HG02678 (cell line): ENCODE results near the gene DBNDD1.

Experiments used
- ATAC-seq: cut with Tn5 transposase; IDR thresholded peaks from one replicate; pipeline ENCODE4 v1.9.1; 2021; ENCODE audit warnings: mild to moderate bottlenecking, moderate library complexity; ENCODE audit not compliant: unreplicated experiment

The DBNDD1 gene

GRCh38 chr16:90037276-90037675 is 18.0 kb upstream of the DBNDD1 start:
- ATAC-seq, result no peak

DNA sequence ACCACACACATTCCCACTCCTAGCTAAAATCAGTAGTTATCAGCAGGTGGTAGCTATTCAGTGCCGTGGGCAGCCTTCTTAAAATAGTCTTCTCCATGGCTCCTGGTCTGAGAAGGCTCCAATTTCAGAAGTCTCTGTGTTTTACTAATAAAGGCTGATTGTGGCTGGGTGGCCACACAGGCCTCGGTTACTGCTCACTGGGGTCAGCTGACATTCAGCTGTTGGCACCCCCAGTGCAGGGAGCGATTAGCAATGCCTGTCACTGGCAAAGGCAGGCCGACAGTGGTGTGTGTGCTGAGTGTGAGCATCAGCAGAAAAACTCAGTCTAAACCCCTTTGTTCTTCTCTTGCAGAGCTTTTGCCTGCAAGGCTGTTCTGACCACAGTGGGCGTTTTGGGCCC is 16.6 kb upstream of the DBNDD1 start:
- no peak for ATAC-seq

DNA sequence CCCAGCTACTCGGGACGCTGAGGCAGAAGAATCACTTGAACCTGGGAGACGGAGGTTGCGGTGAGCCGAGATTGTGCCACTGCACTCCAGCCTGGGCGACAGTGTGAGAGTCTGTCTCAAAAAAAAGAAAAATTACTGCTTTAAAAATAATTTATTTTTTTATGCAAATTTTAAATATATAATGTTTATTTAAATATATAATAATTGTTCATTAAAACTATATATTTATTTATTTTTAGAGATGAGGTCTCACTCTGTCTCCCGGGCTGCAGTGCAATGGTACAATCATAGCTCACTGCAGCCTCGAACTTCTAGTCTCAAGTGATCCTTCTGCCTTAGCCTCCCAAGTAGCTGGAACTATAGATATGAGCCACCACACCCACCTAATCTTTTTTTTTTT is 15.2 kb upstream of the DBNDD1 start:
- no peak for ATAC-seq

DNA sequence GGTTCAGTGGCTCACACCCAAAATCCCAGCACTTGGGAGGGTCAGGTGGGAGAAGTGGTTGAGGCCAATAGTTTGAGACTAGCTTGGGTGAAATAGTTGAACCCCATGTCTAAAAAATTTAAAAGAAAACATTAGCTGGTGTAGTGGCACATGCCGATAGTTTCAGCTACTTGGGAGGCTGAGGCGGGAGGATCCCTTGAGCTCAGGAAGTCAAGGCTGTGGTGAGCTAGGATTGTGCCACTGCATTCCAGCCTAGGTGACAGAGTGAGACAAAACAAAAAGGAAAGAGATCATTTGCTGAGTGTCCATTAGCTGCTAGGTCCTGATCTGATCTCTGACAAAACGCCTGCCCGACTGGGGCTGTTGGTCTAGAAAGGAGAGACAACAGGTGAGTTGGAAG is 14.1 kb upstream of the DBNDD1 start:
- ATAC-seq, result no peak

- no peak for ATAC-seq
Measured at GRCh38 chr16:90032674-90033331, 13.5 kb upstream of the DBNDD1 start.

GRCh38 chr16:90031931-90032673 is 12.8 kb upstream of the DBNDD1 start:
- ATAC-seq, result no peak

- no peak for ATAC-seq
Measured at GRCh38 chr16:90031186-90031930, 12.1 kb upstream of the DBNDD1 start.

- no peak for ATAC-seq
Measured at GRCh38 chr16:90028985-90029384, 9.7 kb upstream of the DBNDD1 start.

DNA sequence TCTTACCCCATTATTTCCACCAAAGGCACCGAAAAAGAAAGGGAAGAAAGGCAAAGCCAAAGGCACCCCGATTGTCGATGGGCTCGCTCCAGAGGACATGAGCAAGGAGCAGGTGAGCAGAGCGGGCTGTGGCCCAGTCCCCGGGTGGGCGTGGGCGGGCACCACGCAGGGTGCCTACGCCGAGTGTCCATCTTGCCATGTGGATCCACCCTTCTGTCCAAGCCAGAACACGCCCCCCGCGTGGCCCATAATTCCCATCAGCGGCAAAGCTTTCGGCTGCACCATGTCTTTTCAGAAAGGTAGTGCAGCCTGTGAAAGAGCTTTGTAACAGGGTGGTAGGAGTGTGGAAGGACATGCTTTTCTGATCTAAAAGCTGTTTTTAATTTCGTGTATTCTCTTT is 8.4 kb upstream of the DBNDD1 start:
- ATAC-seq, result no peak

DNA sequence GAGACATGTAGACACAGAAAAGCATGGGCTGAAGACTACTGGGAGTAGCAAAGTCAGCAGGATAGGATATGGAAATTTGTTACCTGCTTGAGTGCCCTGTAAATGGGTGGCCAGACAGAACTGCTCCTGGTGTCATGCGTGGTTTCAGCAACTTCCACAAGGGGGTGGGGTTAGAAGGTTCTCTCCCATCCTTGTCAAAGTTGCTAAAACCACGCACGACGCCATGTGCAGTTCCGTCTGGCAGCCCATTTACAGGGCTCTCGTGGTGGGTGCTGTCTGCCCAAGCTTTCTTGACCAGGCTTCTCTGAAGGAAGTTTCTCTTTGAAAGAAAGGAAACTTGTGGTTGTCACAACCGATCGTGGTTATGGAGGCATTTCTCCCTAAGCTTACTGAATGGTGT is 6.9 kb upstream of the DBNDD1 start:
- ATAC-seq, result no peak

- ATAC-seq, result no peak
Measured at GRCh38 chr16:90023078-90023447, 3.8 kb upstream of the DBNDD1 start.

DNA sequence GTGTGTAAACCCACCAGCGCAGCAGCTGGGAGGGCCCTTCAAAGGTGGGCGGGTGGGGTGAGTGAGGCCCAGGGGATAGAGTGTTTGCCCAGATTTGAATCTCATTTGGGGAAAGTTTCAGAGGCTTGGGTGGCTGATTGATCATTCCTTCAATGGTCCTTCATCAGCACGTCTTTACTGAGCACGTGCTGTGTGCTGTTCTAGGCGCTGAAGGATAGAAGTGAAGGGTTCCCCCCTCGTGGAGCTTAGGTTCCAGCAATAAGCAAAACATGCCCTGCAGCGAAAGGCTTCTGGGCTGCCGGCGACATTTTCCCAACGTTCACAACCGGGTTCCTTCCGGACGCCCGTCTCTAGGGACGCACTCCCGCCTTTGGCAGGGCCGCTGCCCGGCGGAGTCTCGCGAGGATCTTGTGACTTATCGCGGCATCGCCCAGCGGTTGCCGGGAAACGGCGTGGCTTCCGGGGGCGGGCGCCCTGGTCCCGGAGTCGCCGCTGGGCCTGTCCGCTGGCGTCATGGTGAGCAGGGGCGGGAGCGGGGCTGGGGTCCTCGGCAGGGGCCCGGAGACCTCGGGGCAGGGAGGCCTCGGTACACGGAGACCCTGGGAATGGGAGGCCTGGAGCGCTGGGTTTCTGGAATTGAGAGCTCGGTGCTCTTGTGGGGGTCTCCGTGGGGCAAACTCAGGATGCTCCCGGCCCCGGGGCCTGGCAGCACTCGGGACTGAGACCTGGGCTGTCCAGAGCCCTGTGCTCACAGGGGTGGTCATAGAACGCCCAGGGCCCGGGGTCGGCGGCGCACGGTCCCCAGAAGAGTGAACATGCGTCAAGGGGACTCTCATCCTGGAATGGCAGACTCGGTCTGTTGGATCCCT is 3.2 kb upstream of the DBNDD1 start:
- ATAC-seq, result peak; percentile 77

GRCh38 chr16:90020838-90021382 is 1.7 kb upstream of the DBNDD1 start:
- ATAC-seq, result no peak

DNA sequence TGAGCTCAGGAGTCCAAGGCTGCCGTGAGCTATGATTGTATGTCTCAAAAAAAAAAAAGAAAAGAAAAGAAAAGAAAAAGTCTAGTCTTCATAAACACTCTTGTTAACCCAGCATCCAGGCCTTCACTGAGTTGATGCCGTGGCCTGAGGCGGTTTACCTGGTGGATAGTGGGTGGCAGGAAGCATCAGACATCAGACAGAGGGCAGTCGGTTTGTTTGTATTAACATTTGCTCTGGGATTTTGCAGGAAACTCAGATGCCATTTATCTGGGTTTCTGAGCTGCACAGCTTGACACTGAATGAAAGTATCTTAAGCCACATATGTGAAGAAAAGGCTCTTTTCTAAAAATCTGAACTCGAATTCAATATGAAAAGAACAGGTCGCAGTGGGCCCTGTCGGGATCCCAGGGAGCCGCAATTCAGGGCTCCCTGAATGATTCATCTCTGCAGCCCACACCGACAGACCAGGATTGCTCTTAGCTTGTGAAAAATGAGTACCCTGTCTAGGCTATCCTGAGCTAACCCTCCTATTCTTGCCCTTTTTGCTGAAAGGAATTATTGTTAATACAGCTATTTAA is 1.1 kb upstream of the DBNDD1 start:
- no peak for ATAC-seq

DNA sequence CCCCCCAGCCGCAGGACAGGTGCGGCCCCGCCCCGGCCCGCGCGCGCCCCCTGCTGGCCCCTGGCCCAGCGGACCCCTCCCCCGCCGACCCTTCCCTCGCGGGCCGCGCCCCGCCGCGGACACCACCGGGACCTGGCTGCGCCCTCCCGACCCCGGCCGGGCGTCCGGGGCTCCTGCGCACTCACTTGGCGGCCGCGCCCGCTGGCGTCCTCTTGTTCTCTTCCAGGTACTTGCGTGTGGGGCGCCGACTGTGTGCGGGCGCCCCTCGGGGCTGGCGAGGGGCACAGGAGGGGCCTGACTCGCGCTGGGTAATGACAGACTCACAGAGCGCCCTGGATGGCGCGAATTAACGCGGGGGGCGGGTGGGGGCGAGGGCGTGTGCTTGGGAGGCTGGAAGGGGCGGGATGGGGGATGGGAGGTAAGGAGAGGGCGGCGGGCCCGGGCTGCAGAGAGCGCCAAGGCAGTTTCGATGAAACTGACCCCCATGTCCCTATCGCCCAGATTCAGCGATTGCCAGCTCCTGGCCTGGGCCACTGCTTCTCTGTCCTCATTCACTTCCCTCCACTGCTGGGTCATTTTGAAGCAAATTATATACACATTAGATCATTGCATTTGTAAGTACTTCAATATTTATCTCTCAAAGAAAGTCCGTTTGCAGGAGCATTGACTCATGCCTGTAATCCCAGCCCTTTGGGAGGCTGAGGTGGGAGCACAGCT is 445 bp upstream of the DBNDD1 start:
- peak; percentile 49 for ATAC-seq

DNA sequence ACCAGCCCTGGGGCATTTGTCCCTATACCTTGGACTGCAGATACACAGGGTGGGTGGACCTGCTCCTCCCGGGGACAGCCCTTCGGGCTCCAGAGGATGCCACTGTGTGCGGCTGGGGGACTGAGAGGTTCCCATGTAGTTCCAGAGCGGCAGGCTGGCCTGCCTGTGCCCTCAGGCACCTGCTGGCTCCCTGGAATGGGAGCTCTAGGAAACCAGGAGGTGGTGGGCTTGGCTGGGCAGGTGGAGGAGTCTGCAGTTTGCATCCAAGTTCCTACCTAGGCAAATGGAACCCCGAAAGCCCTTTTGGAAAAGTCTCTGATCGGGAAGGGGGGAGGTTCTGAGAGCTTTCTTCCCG is 982 bp downstream of the DBNDD1 start:
- ATAC-seq, result no peak

- no peak for ATAC-seq
Measured at GRCh38 chr16:90016339-90016950, 2.8 kb downstream of the DBNDD1 start.

DNA sequence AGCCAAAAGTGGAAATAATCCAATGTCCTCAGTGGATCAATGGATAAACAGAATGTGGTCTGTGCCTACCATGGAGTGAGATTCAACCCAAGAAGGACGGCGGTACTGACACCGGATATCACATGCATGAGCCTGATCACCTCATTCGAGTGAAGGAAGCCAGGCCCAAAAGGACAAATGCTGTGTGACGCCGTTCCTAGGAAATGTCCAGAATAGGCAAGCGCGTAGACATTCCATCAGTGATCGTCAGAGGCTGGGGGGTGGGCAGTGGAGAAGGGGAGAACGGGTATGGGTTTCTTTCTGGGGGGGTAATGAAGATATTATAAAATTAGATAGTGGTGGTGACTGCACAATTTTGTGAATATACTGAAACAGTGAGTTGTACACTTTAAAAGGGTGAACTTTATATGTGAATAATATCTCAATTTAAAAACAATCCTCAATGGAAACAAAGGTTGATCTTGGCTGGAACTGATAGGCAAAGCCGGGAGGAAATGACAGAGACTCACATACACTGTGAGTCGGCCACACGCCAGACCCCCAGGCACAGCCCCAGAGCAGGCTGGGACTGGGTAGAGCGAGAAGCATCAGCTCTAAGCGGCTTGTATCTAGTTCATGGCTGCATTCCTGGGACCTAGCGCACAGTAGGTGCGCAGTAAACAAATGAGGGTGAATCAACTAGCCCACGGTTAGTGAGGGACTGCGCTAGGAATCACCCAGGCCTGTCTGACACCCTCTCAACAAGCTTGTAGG is 3.5 kb downstream of the DBNDD1 start:
- no peak for ATAC-seq
